ENCODE measurements around the gene ID4. TPM values are rescaled to one million over a fixed set of nuclear protein-coding genes. Genes with fewer than 3 reads are reported as not detected.
A peak's percentile ranks its signal among the peaks of the same experiment; 100 is the strongest.

ID4 gene
- polyA plus RNA-seq, 2 of the 4 experiments (the other 2 are of a cell fraction), result 2.6 to 6.1 TPM

- FAIRE-seq, result no peak
- WGBS (ENCODE audit: missing lambda C conversion rate), result 13% methylated on average over 3 of the region's 3 CpGs
- CTCF ChIA-PET, result interaction anchor here (0.5 to 1.3 kb wide), 4 partner anchors 14 to 846 kb away, joined by 3 to 5 read pairs (median 4); no protein-coding TSS in a partner anchor
Observed at GRCh38 chr6:19870322-19870721, 33.2 kb downstream of the ID4 start.

GRCh38 chr6:19873031-19873430 lies 35.9 kb downstream of the ID4 start:
- peak; percentile 56 to 67; a peak in 3 of 6 replicates for ATAC-seq

More at GRCh38 chr6:19870322-19870721, 33.2 kb downstream of the ID4 start:
- Histone ChIP-seq H3K27ac (no peak overlapping the region), H3K4me1 (peaks cover 7% of the 10 kb centered on the region; the same call in 1 of the 3 replicates), H3K9me3 (no peaks in the 10 kb centered on the region), H3K4me2 (no peak overlapping the region), H3K4me3 (no peak overlapping the region)
- POLR2A ChIA-PET, result no interaction called here
- no peak for ATAC-seq
- no peak for DNase-seq (ENCODE audit: low read depth in 1 of 2, low spot score in 1 of 2)
- TF ChIP-seq HOXB13 (CRISPR knock-in tag; IDR thresholded peaks at IDR 0.05; ENCODE audit: low read depth) (no peak), EP300 (IDR thresholded peaks at IDR 0.05) (no peak), BHLHE40 (IDR thresholded peaks at IDR 0.05; ENCODE audit: low read depth, low read length) (no peak), POLR2A (IDR thresholded peaks at IDR 0.05; ENCODE audit: low read length) (no peak), RARB (CRISPR knock-in tag; IDR thresholded peaks at IDR 0.05) (no peak), MAX (IDR thresholded peaks at IDR 0.05) (no peak), ESRRA (IDR thresholded peaks at IDR 0.05; ENCODE audit: borderline replicate concordance, low read length) (no peak)

DNA sequence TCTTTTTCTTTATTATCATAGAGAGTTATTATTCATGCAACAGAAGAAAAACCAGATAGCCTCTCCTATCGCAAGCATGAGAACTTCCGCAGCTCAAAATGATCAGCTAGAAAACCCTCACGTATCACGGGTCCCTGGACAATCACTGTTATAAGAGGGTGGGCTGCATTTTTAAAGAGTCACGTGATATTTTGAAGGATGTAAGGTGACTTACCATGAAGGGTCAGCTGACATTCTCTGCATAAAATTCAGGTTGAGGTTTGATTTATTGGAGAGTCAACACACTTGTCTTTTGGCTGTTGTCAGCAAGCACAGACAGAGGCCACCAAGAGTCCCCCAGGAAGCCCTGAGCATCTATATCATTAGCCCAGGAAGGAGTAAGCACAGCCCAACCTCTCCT lies 39.5 kb downstream of the ID4 start:
- Histone ChIP-seq H3K4me1 (no peaks in the 10 kb centered on the region), H3K4me2 (no peak overlapping the region), H3K9me3 (no peaks in the 10 kb centered on the region), H3K27ac (no peak overlapping the region), H3K4me3 (no peak overlapping the region)
- WGBS (ENCODE audit: missing lambda C conversion rate), result 53% methylated on average over 5 of the region's 5 CpGs
- ChIA-PET POLR2A (no interaction called here), CTCF (no interaction called here)
- no peak for ATAC-seq
- TF ChIP-seq NPAS2 (CRISPR knock-in tag; IDR thresholded peaks at IDR 0.05; ENCODE audit: borderline replicate concordance), result no peak
- peak; percentile 40; the same call in 1 of the 2 replicates for TF ChIP-seq USF2 (IDR thresholded peaks at IDR 0.05)
- no peak for FAIRE-seq
- no peak for DNase-seq (ENCODE audit: low read depth in 1 of 2, low spot score in 1 of 2)

More at GRCh38 chr6:19873031-19873430, 35.9 kb downstream of the ID4 start:
- FAIRE-seq, result no peak
- peak in 1 of 2 experiments; percentile 18 for DNase-seq (ENCODE audit: low read depth in 1 of 2, low spot score in 1 of 2)
- 8% methylated on average over 2 of the region's 2 CpGs for WGBS (ENCODE audit: missing lambda C conversion rate)
- H3K4me2 ChIP-seq, result no peak overlapping the region
- H3K27ac ChIP-seq, result no peak overlapping the region
- CTCF ChIA-PET, result no interaction called here
- no peaks in the 10 kb centered on the region for H3K9me3 ChIP-seq
- H3K4me1 ChIP-seq, result no peaks in the 10 kb centered on the region
- H3K4me3 ChIP-seq, result no peak overlapping the region
- no peak for TF ChIP-seq PHF8 (IDR thresholded peaks at IDR 0.05; ENCODE audit: borderline replicate concordance, low read depth)
- TF ChIP-seq RAD21 (conservative IDR thresholded peaks at IDR 0.05 in 1 of 2, IDR thresholded peaks at IDR 0.05 in 1 of 2), result peak in 1 of 2 experiments; percentile 42; a peak in 2 of 5 replicates
- TF ChIP-seq CTCF (IDR thresholded peaks at IDR 0.05), result peak; percentile 23; the same call in 1 of the 3 replicates
- TF ChIP-seq ZNF302 (CRISPR knock-in tag; IDR thresholded peaks at IDR 0.05), result no peak
- TF ChIP-seq, protein P1, sequence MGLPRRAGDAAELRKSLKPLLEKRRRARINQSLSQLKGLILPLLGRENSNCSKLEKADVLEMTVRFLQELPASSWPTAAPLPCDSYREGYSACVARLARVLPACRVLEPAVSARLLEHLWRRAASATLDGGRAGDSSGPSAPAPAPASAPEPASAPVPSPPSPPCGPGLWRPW (IDR thresholded peaks at IDR 0.05), result no peak
- no peak for TF ChIP-seq NPAS2 (CRISPR knock-in tag; IDR thresholded peaks at IDR 0.05; ENCODE audit: borderline replicate concordance)
- POLR2A ChIA-PET, result no interaction called here

DNA sequence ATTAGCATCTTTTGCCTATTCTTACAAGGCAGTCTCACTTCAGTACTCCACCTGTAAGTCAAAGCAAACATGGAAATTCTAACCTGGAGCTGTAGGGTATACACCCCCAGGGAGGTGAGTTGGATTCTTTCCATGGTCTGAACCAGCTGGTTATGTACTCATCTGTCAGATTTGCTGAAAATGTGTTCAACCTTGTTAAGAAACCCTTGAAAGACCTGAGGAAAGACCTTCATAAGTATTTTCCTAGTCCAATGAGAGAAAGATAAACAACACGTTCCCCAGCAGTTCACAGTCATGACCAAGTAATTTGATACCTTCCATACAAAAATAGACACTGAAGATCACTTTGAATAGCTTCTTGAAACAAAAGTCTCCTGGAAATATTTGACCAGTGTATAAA lies 42.5 kb downstream of the ID4 start:
- Histone ChIP-seq H3K4me1 (no peaks in the 10 kb centered on the region), H3K9me3 (no peaks in the 10 kb centered on the region), H3K4me3 (no peak overlapping the region), H3K27ac (no peak overlapping the region), H3K4me2 (no peak overlapping the region)
- POLR2A ChIA-PET, result no interaction called here
- 0% methylated on average over 1 of the region's 1 CpG for WGBS (ENCODE audit: missing lambda C conversion rate)
- TF ChIP-seq EHMT2 (IDR thresholded peaks at IDR 0.05; ENCODE audit: low read depth), result no peak
- TF ChIP-seq HOXA7 (CRISPR knock-in tag; IDR thresholded peaks at IDR 0.05), result no peak
- TF ChIP-seq FOXS1 (CRISPR knock-in tag; IDR thresholded peaks at IDR 0.05), result no peak
- ATAC-seq, result no peak
- CTCF ChIA-PET, result no interaction called here
- FAIRE-seq, result no peak
- no peak for DNase-seq (ENCODE audit: low read depth in 1 of 2, low spot score in 1 of 2)
